Lung (tissue), 12 donors: ENCODE measurements around the gene NTN1. TPM values are rescaled to one million over a fixed set of nuclear protein-coding genes. Genes with fewer than 3 reads are reported as not detected.

Experiments used
- ATAC-seq: fragments of 200-7000 bp; cut with Tn5 transposase; one replicate; pipeline ENCODE4 v1.9.1; 2020; ENCODE audit warnings: moderate number of reproducible peaks; ENCODE audit not compliant: insufficient read depth, low FRiP score
- DNase-seq, 3 donors: peaks; one replicate each; pipeline ENCODE4 v3.0.0-alpha.2; 2013 to 2017
- H3K27ac ChIP-seq, 2 donors: one replicate each; pipeline ENCODE4 v1.5.1; 2013; ENCODE audit warnings: mild to moderate bottlenecking in 2 of 2, moderate library complexity in 2 of 2, control low read depth in 1 of 2, inconsistent platforms in 1 of 2, low read depth in 1 of 2, low read length in 1 of 2
- H3K27me3 ChIP-seq, 3 donors: one replicate each; pipeline ENCODE4 v1.5.1; 2013; ENCODE audit warnings: low read length in 2 of 3; ENCODE audit not compliant: control insufficient read depth in 3 of 3, insufficient read depth in 3 of 3
- H3K36me3 ChIP-seq, 4 donors: one replicate each; pipeline ENCODE4 v1.5.1; 2013; ENCODE audit warnings: low read length in 4 of 4, mild to moderate bottlenecking in 1 of 4, moderate library complexity in 1 of 4; ENCODE audit not compliant: control insufficient read depth in 4 of 4, insufficient read depth in 4 of 4
- H3K4me1 ChIP-seq, 5 donors: one replicate each; pipeline ENCODE4 v1.5.1; 2013; ENCODE audit warnings: low read length in 5 of 5, mild to moderate bottlenecking in 2 of 5, moderate library complexity in 1 of 5; ENCODE audit not compliant: control insufficient read depth in 5 of 5, insufficient read depth in 5 of 5
- H3K4me3 ChIP-seq: one replicate; pipeline ENCODE4 v1.5.1; 2013; ENCODE audit warnings: mild to moderate bottlenecking, control low read depth, moderate library complexity
- H3K9ac ChIP-seq, 2 donors: one replicate each; pipeline ENCODE4 v1.5.1; 2013; ENCODE audit warnings: low read length in 2 of 2, control low read depth in 1 of 2; ENCODE audit not compliant: insufficient read depth in 1 of 2
- H3K9me3 ChIP-seq, 4 donors: one replicate each; pipeline ENCODE4 v1.5.1; 2013; ENCODE audit warnings: low read length in 3 of 4, mild to moderate bottlenecking in 1 of 4, moderate library complexity in 1 of 4; ENCODE audit not compliant: control insufficient read depth in 4 of 4, insufficient read depth in 3 of 4
- WGBS, 2 donors: extraction: QIAGEN DNeasy Blood & Tissue Kit; methylation state at CpG; one replicate each; pipeline ENCODE4 v1.1.7; 2013; 5-methylcytosine and 5-hydroxymethylcytosine counted together
- polyA plus RNA-seq, 2 donors: library from polyadenylated mRNA; stranded (reverse); fragments of 200-250 nt; gene quantifications; one replicate each; pipeline ENCODE4 v1.2.1, GENCODE V29; 2013
- total RNA-seq, 2 donors: library from RNA; depleted of rRNA in 1 of 2; stranded (reverse); fragments of >200 nt in 1 of 2; gene quantifications; one replicate each; pipeline ENCODE4 v1.2.1, GENCODE V29; 2014 to 2021
- TF ChIP-seq, protein P1 (sequence below): IDR thresholded peaks from 2 replicates; pipeline ENCODE4 v1.5.1; 2012; ENCODE audit warnings: mild to moderate bottlenecking; ENCODE audit errors: control extremely low read depth, extremely low read depth
- donor health status: control.
- donor health status: control.
- donor health status: Bipolar disorder and iron deficiency.
- donor health status: healthy.
- donor health status: DM: yes; HTN: yes; CAD: no.

NTN1 gene
- total and polyA plus RNA-seq, 4 donors: 3.6 to 17.1 (median 7.8) TPM

- no peaks in the 10 kb centered on the region for H3K9me3 ChIP-seq
- no peak for DNase-seq
- H3K27ac ChIP-seq: no peak overlapping the region
- peaks cover 0 to 2% (median 0%) of the 10 kb centered on the region in 3 donors for H3K27me3 ChIP-seq
- TF ChIP-seq, protein P1, sequence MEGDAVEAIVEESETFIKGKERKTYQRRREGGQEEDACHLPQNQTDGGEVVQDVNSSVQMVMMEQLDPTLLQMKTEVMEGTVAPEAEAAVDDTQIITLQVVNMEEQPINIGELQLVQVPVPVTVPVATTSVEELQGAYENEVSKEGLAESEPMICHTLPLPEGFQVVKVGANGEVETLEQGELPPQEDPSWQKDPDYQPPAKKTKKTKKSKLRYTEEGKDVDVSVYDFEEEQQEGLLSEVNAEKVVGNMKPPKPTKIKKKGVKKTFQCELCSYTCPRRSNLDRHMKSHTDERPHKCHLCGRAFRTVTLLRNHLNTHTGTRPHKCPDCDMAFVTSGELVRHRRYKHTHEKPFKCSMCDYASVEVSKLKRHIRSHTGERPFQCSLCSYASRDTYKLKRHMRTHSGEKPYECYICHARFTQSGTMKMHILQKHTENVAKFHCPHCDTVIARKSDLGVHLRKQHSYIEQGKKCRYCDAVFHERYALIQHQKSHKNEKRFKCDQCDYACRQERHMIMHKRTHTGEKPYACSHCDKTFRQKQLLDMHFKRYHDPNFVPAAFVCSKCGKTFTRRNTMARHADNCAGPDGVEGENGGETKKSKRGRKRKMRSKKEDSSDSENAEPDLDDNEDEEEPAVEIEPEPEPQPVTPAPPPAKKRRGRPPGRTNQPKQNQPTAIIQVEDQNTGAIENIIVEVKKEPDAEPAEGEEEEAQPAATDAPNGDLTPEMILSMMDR: no peak
- H3K4me1 ChIP-seq: peaks cover 0 to 18% (median 3%) of the 10 kb centered on the region in 5 donors
- no peak for ATAC-seq
- H3K4me3 ChIP-seq: no peak overlapping the region
- H3K9ac ChIP-seq: no peak overlapping the region
- 95% methylated on average over 16 of the region's 16 CpGs for WGBS, 2 donors
- no peaks in the 10 kb centered on the region for H3K36me3 ChIP-seq
Measured at GRCh38 chr17:9074131-9074530, 52.8 kb downstream of the NTN1 start.

- Histone ChIP-seq H3K4me1 (no peaks in the 10 kb centered on the region), H3K9me3 (no peaks in the 10 kb centered on the region), H3K27me3 (no peaks in the 10 kb centered on the region), H3K27ac (no peak overlapping the region), H3K9ac (no peak overlapping the region), H3K4me3 (no peak overlapping the region), H3K36me3 (no peaks in the 10 kb centered on the region)
- WGBS, 2 donors: 48 to 62% methylated on average over 4 of the region's 4 CpGs
- TF ChIP-seq, protein P1: no peak
- no peak for ATAC-seq
- DNase-seq: no peak
Measured at GRCh38 chr17:9079461-9080103, 58.3 kb downstream of the NTN1 start.

- no peaks in the 10 kb centered on the region for H3K4me1 ChIP-seq
- no peak for DNase-seq
- no peak overlapping the region for H3K4me3 ChIP-seq
- WGBS, 2 donors: 88 to 89% methylated on average over 7 of the region's 7 CpGs
- no peak for ATAC-seq
- TF ChIP-seq, protein P1: no peak
- H3K9ac ChIP-seq: no peak overlapping the region
- no peaks in the 10 kb centered on the region for H3K27me3 ChIP-seq
- no peaks in the 10 kb centered on the region for H3K36me3 ChIP-seq
- no peaks in the 10 kb centered on the region for H3K9me3 ChIP-seq
- H3K27ac ChIP-seq: no peak overlapping the region
Measured at GRCh38 chr17:9080296-9080914, 59.1 kb downstream of the NTN1 start.
